HG03460 (cell line): ENCODE measurements around the gene GJA9.
"Not testable (repeated sequence)": the region's sequence is repeated elsewhere in the genome, so short reads cannot be mapped to it uniquely, and the experiment has no call there.

Experiments used
- ATAC-seq: cut with Tn5 transposase; IDR thresholded peaks from one replicate; pipeline ENCODE4 v1.9.1; 2021; ENCODE audit not compliant: unreplicated experiment

The GJA9 gene

GRCh38 chr1:38881487-38881886 lies at the start of gene GJA9:
TSS of gene GJA9 (minus strand) at chr1:38881587. CDS start at chr1:38876098, 5,489 bp downstream.
- ATAC-seq = no peak

- ATAC-seq = no peak
Observed at GRCh38 chr1:38929476-38929875, 48.1 kb upstream of the GJA9 start.

GRCh38 chr1:38929054-38929453 lies 47.7 kb upstream of the GJA9 start:
- ATAC-seq = no peak

GRCh38 chr1:38926091-38926490 lies 44.7 kb upstream of the GJA9 start:
- no peak for ATAC-seq

- ATAC-seq = no peak
Observed at GRCh38 chr1:38925391-38925790, 44.0 kb upstream of the GJA9 start.

- no peak for ATAC-seq
Observed at GRCh38 chr1:38923607-38924006, 42.2 kb upstream of the GJA9 start.

GRCh38 chr1:38919130-38919529 lies 37.7 kb upstream of the GJA9 start:
- no peak for ATAC-seq

- ATAC-seq = no peak
Observed at GRCh38 chr1:38918568-38918967, 37.2 kb upstream of the GJA9 start.

- no peak for ATAC-seq
Observed at GRCh38 chr1:38917772-38918171, 36.4 kb upstream of the GJA9 start.

- no peak for ATAC-seq
Observed at GRCh38 chr1:38917337-38917736, 36.0 kb upstream of the GJA9 start.

GRCh38 chr1:38915352-38915948 lies 34.1 kb upstream of the GJA9 start:
- no peak for ATAC-seq

GRCh38 chr1:38914908-38915307 lies 33.5 kb upstream of the GJA9 start:
- not testable (repeated sequence) for ATAC-seq

GRCh38 chr1:38908821-38909220 lies 27.4 kb upstream of the GJA9 start:
- no peak for ATAC-seq

- no peak for ATAC-seq
Observed at GRCh38 chr1:38905985-38906384, 24.6 kb upstream of the GJA9 start.

- ATAC-seq = no peak
Observed at GRCh38 chr1:38899560-38899959, 18.2 kb upstream of the GJA9 start.

- ATAC-seq = no peak
Observed at GRCh38 chr1:38898653-38899230, 17.4 kb upstream of the GJA9 start.

GRCh38 chr1:38896169-38896568 lies 14.8 kb upstream of the GJA9 start:
- no peak for ATAC-seq

- no peak for ATAC-seq
Observed at GRCh38 chr1:38892976-38893375, 11.6 kb upstream of the GJA9 start.

GRCh38 chr1:38891753-38892152 lies 10.4 kb upstream of the GJA9 start:
- no peak for ATAC-seq

- no peak for ATAC-seq
Observed at GRCh38 chr1:38889589-38889988, 8.2 kb upstream of the GJA9 start.

- ATAC-seq = no peak
Observed at GRCh38 chr1:38888423-38889333, 7.3 kb upstream of the GJA9 start.

- ATAC-seq = no peak
Observed at GRCh38 chr1:38885092-38885491, 3.7 kb upstream of the GJA9 start.
